Osteoblast (primary cell): Measurements from ENCODE around the gene ACAD9. TPM values are rescaled to one million over a fixed set of nuclear protein-coding genes. Genes with fewer than 3 reads are reported as not detected.

Source experiments
- DNase-seq: peaks from one replicate; pipeline ENCODE4 v3.0.0; 2011; ENCODE audit warnings: low spot score, mixed read lengths; ENCODE audit not compliant: insufficient read length; ENCODE audit errors: missing footprints
- H2AFZ ChIP-seq: 2 replicates; pipeline ENCODE4 v1.6.0; 2011; ENCODE audit warnings: mild to moderate bottlenecking, low read length
- H3K27ac ChIP-seq: 2 replicates; pipeline ENCODE4 v1.5.1; 2011; ENCODE audit warnings: mild to moderate bottlenecking, low read depth, low read length, moderate library complexity
- H3K27me3 ChIP-seq: 2 replicates; pipeline ENCODE4 v1.6.0; 2012; ENCODE audit warnings: mild to moderate bottlenecking, control low read depth, inconsistent platforms, low read length, moderate library complexity; ENCODE audit not compliant: insufficient read depth
- H3K36me3 ChIP-seq: 2 replicates; pipeline ENCODE4 v1.5.1; 2011; ENCODE audit warnings: mild to moderate bottlenecking, low read length, control low read depth, moderate library complexity; ENCODE audit not compliant: insufficient read depth
- H3K4me1 ChIP-seq: 2 replicates; pipeline ENCODE4 v1.5.1; 2011; ENCODE audit warnings: mild to moderate bottlenecking, low read length, control low read depth, moderate library complexity; ENCODE audit not compliant: insufficient read depth
- H3K4me2 ChIP-seq: 2 replicates; pipeline ENCODE4 v1.6.0; 2011; ENCODE audit warnings: mild to moderate bottlenecking, low read length; ENCODE audit not compliant: insufficient read depth
- H3K4me3 ChIP-seq: fragments of 200-600 bp; sonication (generic); 3 replicates; pipeline ENCODE4 v1.5.1; 2012; ENCODE audit warnings: mild to moderate bottlenecking, low read length, inconsistent platforms; ENCODE audit not compliant: insufficient read depth
- H3K79me2 ChIP-seq: 2 replicates; pipeline ENCODE4 v1.6.0; 2012; ENCODE audit warnings: mild to moderate bottlenecking, low read length, control low read depth, inconsistent platforms; ENCODE audit not compliant: insufficient read depth
- H3K9me3 ChIP-seq: 2 replicates; pipeline ENCODE4 v1.5.1; 2011; ENCODE audit warnings: low read depth, low read length, control low read depth
- H4K20me1 ChIP-seq: 2 replicates; pipeline ENCODE4 v1.6.0; 2012; ENCODE audit warnings: mild to moderate bottlenecking, low read length, control low read depth; ENCODE audit not compliant: insufficient read depth
- total RNA-seq: library from RNA; depleted of rRNA; stranded (reverse); fragments of >200 nt; gene quantifications from 2 replicates; pipeline ENCODE4 v1.2.3, GENCODE V29; 2012
- TF ChIP-seq, protein P1 (sequence below): IDR thresholded peaks from 2 replicates; pipeline ENCODE4 v1.5.1; 2011; ENCODE audit warnings: mild to moderate bottlenecking, low read depth, low read length, moderate library complexity; ENCODE audit errors: extremely low read depth

The ACAD9 gene
- total RNA-seq, 1 donor = 34.7 TPM

GRCh38 chr3:128907706-128908445 lies 28.5 kb downstream of the ACAD9 start:
- Histone ChIP-seq H3K9me3 (no peaks in the 10 kb centered on the region), H3K79me2 (no peaks in the 10 kb centered on the region), H3K4me3 (no peak overlapping the region), H2AFZ (no peak overlapping the region), H3K27ac (no peak overlapping the region), H4K20me1 (peaks cover 3% of the 10 kb centered on the region), H3K27me3 (no peaks in the 10 kb centered on the region), H3K36me3 (peaks cover 58% of the 10 kb centered on the region), H3K4me2 (no peak overlapping the region), H3K4me1 (no peaks in the 10 kb centered on the region)
- TF ChIP-seq, protein P1, sequence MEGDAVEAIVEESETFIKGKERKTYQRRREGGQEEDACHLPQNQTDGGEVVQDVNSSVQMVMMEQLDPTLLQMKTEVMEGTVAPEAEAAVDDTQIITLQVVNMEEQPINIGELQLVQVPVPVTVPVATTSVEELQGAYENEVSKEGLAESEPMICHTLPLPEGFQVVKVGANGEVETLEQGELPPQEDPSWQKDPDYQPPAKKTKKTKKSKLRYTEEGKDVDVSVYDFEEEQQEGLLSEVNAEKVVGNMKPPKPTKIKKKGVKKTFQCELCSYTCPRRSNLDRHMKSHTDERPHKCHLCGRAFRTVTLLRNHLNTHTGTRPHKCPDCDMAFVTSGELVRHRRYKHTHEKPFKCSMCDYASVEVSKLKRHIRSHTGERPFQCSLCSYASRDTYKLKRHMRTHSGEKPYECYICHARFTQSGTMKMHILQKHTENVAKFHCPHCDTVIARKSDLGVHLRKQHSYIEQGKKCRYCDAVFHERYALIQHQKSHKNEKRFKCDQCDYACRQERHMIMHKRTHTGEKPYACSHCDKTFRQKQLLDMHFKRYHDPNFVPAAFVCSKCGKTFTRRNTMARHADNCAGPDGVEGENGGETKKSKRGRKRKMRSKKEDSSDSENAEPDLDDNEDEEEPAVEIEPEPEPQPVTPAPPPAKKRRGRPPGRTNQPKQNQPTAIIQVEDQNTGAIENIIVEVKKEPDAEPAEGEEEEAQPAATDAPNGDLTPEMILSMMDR = no peak
- no peak for DNase-seq

- TF ChIP-seq, protein P1 = no peak
- no peaks in the 10 kb centered on the region for H3K27me3 ChIP-seq
- no peaks in the 10 kb centered on the region for H3K4me1 ChIP-seq
- no peak overlapping the region for H2AFZ ChIP-seq
- no peaks in the 10 kb centered on the region for H3K9me3 ChIP-seq
- H3K79me2 ChIP-seq = no peaks in the 10 kb centered on the region
- no peaks in the 10 kb centered on the region for H4K20me1 ChIP-seq
- H3K4me2 ChIP-seq = no peak overlapping the region
- no peak for DNase-seq
- no peak overlapping the region for H3K27ac ChIP-seq
- no peak overlapping the region for H3K4me3 ChIP-seq
- peaks cover 53% of the 10 kb centered on the region for H3K36me3 ChIP-seq
Observed at GRCh38 chr3:128908951-128909350, 29.5 kb downstream of the ACAD9 start.

DNA sequence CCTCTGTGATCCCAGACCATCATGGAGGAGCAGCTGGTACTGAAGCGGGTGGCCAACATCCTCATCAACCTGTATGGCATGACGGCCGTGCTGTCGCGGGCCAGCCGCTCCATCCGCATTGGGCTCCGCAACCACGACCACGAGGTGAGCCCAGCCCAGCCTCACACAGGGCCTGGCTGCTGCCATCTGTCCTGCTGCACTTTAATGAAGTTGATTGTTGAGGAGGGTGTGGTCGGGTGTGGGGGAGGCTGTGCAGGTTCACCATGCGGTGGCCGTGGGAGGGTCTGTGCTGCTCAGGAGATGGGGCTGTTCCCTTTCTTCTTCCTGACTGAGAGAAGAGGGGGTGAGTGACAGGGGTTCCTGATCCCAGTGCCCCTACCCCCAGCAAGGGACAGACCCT lies 30.6 kb downstream of the ACAD9 start:
- H3K27me3 ChIP-seq = no peaks in the 10 kb centered on the region
- H3K4me1 ChIP-seq = no peaks in the 10 kb centered on the region
- no peak overlapping the region for H3K27ac ChIP-seq
- H3K4me3 ChIP-seq = no peak overlapping the region
- H4K20me1 ChIP-seq = no peaks in the 10 kb centered on the region
- H3K4me2 ChIP-seq = no peak overlapping the region
- H3K9me3 ChIP-seq = no peaks in the 10 kb centered on the region
- H3K36me3 ChIP-seq = peaks cover 52% of the 10 kb centered on the region
- TF ChIP-seq, protein P1 = no peak
- no peak overlapping the region for H2AFZ ChIP-seq
- no peaks in the 10 kb centered on the region for H3K79me2 ChIP-seq
- no peak for DNase-seq

DNA sequence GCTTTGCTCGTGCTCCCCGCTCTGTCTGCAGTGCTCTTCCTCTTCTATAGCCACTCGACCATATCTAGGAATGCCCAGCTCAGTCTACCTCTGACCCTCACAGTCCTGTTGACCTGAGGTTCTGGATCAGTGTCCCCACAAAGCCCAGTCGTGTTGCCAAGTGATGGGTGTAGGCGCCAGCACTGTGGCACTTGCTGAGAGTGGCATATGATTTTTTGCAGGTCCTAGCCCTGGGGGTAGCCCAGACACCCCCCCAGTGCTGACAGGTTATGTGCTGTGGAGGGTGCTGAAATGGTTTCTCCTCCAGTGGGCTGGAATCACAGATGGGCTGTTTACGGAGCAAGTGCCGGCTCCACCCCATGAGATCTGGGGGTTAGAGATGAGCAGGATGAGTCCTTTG lies 32.5 kb downstream of the ACAD9 start:
- H3K9me3 ChIP-seq = no peaks in the 10 kb centered on the region
- H4K20me1 ChIP-seq = no peaks in the 10 kb centered on the region
- H3K27ac ChIP-seq = no peak overlapping the region
- no peak overlapping the region for H2AFZ ChIP-seq
- peaks cover 53% of the 10 kb centered on the region for H3K36me3 ChIP-seq
- no peaks in the 10 kb centered on the region for H3K4me1 ChIP-seq
- no peaks in the 10 kb centered on the region for H3K27me3 ChIP-seq
- TF ChIP-seq, protein P1 = no peak
- no peak overlapping the region for H3K4me2 ChIP-seq
- no peaks in the 10 kb centered on the region for H3K79me2 ChIP-seq
- H3K4me3 ChIP-seq = no peak overlapping the region
- peak; percentile 60 for DNase-seq
